NCI-H82 (cell line): Measurements from ENCODE around the gene DEDD2.

Source experiments
- DNase-seq: peaks from one replicate; lab custom pipeline; 2025; lab: John Stamatoyannopoulos, UW

Gene DEDD2

GRCh38 chr19:42228641-42229040 is 11.2 kb upstream of the DEDD2 start:
- peak; percentile 73 for DNase-seq

- DNase-seq = no peak
These were observed 9.4 kb upstream of the DEDD2 start for GRCh38 chr19:42226886-42227285.

GRCh38 chr19:42225718-42226292 is 8.3 kb upstream of the DEDD2 start:
- DNase-seq = no peak

- no peak for DNase-seq
These were observed 7.7 kb upstream of the DEDD2 start for GRCh38 chr19:42224940-42225717.

- DNase-seq = no peak
These were observed 3.2 kb upstream of the DEDD2 start for GRCh38 chr19:42220751-42221097.

- peak; percentile 100 for DNase-seq
These were observed 2.6 kb upstream of the DEDD2 start, which contains the start of gene ZNF526 for GRCh38 chr19:42219812-42220750. ZNF526 (plus strand) TSS chr19:42220312; CDS start chr19:42224404, 4,092 bp downstream.

GRCh38 chr19:42216653-42217519 is 591 bp downstream of the DEDD2 start:
- DNase-seq = peak; percentile 67

- no peak for DNase-seq
These were observed 2.5 kb downstream of the DEDD2 start for GRCh38 chr19:42214810-42215485.

GRCh38 chr19:42212886-42213285 is 4.6 kb downstream of the DEDD2 start:
- DNase-seq = no peak

GRCh38 chr19:42208612-42209011 is 8.9 kb downstream of the DEDD2 start:
- no peak for DNase-seq

GRCh38 chr19:42207767-42208271 is 9.7 kb downstream of the DEDD2 start:
- DNase-seq = no peak

GRCh38 chr19:42206871-42207755 is 10.4 kb downstream of the DEDD2 start:
- DNase-seq = no peak

- DNase-seq = no peak
These were observed 12.8 kb downstream of the DEDD2 start for GRCh38 chr19:42204664-42205063.

GRCh38 chr19:42203700-42204099 is 13.8 kb downstream of the DEDD2 start:
- DNase-seq = no peak

GRCh38 chr19:42202290-42202880 is 15.1 kb downstream of the DEDD2 start:
- DNase-seq = no peak

GRCh38 chr19:42201489-42202289 is 15.8 kb downstream of the DEDD2 start:
- no peak for DNase-seq

- DNase-seq = no peak
These were observed 17.3 kb downstream of the DEDD2 start for GRCh38 chr19:42200116-42200715.

- DNase-seq = no peak
These were observed 17.9 kb downstream of the DEDD2 start for GRCh38 chr19:42199440-42200115.
